ENCODE data around the gene CLDN5. TPM values are rescaled to one million over a fixed set of nuclear protein-coding genes. Genes with fewer than 3 reads are reported as not detected.

CLDN5 gene
- total and polyA plus RNA-seq, 2 donors (not counting 1 experiment from before 2014, with no cell fraction given): not detected

GRCh38 chr22:19515654-19516377, 8.4 kb downstream of the CLDN5 start:
- H3K27me3 Mint-ChIP-seq: no peaks in the 10 kb centered on the region
- no peak overlapping the region for H3K9ac ChIP-seq (ENCODE audit: low read length)
- H3K79me2 ChIP-seq (ENCODE audit: control insufficient read depth, insufficient read depth, low read length): no peaks in the 10 kb centered on the region
- H3K4me1 Mint-ChIP-seq: no peaks in the 10 kb centered on the region
- 98% methylated on average over 12 of the region's 12 CpGs for WGBS (ENCODE audit: insufficient coverage)
- H3K27me3 ChIP-seq (replicated peaks in 1 of 4; ENCODE audit: control extremely low read depth in 1 of 4, control insufficient read depth in 3 of 4, insufficient read depth in 4 of 4, low read length in 3 of 4): no peaks in the 10 kb centered on the region
- H3K36me3 ChIP-seq (replicated peaks in 1 of 2; ENCODE audit: control extremely low read depth in 1 of 2, control insufficient read depth in 1 of 2, extremely low read depth in 1 of 2, insufficient read depth in 2 of 2, low read length in 1 of 2): no peaks in the 10 kb centered on the region
- DNase-seq (no peak), ATAC-seq (ENCODE audit: low read depth) (no peak)
- H3K9me3 ChIP-seq (ENCODE audit: control extremely low read depth in 1 of 3, control insufficient read depth in 2 of 3, insufficient read depth in 1 of 3, low read length in 2 of 3): peaks cover 0 to 7% (median 0%) of the 10 kb centered on the region in 3 donors
- CTCF ChIA-PET: no interaction called here
- H3K4me1 ChIP-seq (ENCODE audit: control insufficient read depth in 2 of 2, insufficient read depth in 2 of 2, low read length in 2 of 2): no peaks in the 10 kb centered on the region
- no peak overlapping the region for H3K4me3 Mint-ChIP-seq
- intact Hi-C loops (cut with micrococcal nuclease): no loop called here
- no peak overlapping the region for H3K27ac Mint-ChIP-seq
- no peak overlapping the region for H3K27ac ChIP-seq (ENCODE audit: low read length in 2 of 2)
- H3K4me2 ChIP-seq (replicated peaks; ENCODE audit: low read depth, low read length, poor library complexity, severe bottlenecking): no peak overlapping the region
- POLR2A ChIA-PET: no interaction called here
- no peak for TF ChIP-seq EZH2 (IDR thresholded peaks at IDR 0.05; ENCODE audit: borderline replicate concordance, insufficient read depth, low read depth, low read length, poor library complexity, severe bottlenecking)
- TF ChIP-seq, protein P1, sequence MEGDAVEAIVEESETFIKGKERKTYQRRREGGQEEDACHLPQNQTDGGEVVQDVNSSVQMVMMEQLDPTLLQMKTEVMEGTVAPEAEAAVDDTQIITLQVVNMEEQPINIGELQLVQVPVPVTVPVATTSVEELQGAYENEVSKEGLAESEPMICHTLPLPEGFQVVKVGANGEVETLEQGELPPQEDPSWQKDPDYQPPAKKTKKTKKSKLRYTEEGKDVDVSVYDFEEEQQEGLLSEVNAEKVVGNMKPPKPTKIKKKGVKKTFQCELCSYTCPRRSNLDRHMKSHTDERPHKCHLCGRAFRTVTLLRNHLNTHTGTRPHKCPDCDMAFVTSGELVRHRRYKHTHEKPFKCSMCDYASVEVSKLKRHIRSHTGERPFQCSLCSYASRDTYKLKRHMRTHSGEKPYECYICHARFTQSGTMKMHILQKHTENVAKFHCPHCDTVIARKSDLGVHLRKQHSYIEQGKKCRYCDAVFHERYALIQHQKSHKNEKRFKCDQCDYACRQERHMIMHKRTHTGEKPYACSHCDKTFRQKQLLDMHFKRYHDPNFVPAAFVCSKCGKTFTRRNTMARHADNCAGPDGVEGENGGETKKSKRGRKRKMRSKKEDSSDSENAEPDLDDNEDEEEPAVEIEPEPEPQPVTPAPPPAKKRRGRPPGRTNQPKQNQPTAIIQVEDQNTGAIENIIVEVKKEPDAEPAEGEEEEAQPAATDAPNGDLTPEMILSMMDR (IDR thresholded peaks at IDR 0.05): no peak
- no peak overlapping the region for H2AFZ ChIP-seq (ENCODE audit: insufficient read depth, low read depth, low read length, poor library complexity, severe bottlenecking)
- no peaks in the 10 kb centered on the region for H4K20me1 ChIP-seq (ENCODE audit: control insufficient read depth, insufficient read depth, low read length, poor library complexity, severe bottlenecking)
- no peaks in the 10 kb centered on the region for H3K9me3 Mint-ChIP-seq (ENCODE audit: insufficient read depth)
- no peak overlapping the region for H3K4me3 ChIP-seq (ENCODE audit: control extremely low read depth in 1 of 5, extremely low read depth in 1 of 5, insufficient read depth in 1 of 5, low read depth in 2 of 5, low read length in 4 of 5)

DNA sequence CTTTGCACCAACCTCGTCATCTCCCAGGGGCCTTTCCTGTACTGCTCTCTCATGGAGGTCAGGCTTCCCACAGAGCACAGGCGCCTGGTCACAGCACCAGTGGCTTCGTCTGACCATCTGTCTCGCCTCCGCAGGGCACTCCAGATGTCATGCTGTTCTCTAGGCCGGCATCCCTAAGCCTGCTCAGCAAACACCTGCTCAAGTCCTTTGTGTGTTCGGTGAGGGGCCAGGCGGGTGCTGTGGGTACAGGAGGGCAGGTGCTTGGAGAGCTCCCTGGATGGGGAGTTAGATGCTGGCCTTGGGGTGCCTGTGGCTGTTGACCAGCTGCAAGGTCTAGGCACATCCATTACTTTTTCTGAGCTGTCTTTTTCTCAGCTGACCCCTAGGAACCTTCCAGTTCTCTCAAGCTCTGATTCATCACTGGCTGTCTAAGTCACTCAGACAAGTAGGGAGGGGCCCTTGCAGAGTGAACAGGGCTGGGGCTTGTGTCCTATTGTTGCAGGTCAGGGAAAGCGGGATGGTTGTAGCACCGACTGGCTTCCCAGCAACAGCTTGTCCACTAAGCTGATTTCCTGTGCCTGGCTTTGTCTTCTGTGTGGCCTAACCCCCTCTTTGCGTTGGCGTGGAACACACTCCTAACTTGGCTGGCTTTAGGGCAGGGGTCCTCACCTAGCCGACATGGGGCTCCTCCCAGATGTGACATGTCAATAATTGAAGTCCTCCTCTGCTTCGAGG, 9.2 kb downstream of the CLDN5 start:
- Histone ChIP-seq H2AFZ (ENCODE audit: insufficient read depth, low read depth, low read length, poor library complexity, severe bottlenecking) (no peak overlapping the region), H3K9me3 (ENCODE audit: control extremely low read depth in 1 of 3, control insufficient read depth in 2 of 3, insufficient read depth in 1 of 3, low read length in 2 of 3) (peaks cover 0 to 7% (median 0%) of the 10 kb centered on the region in 3 donors), H3K4me2 (replicated peaks; ENCODE audit: low read depth, low read length, poor library complexity, severe bottlenecking) (no peak overlapping the region), H3K36me3 (replicated peaks in 1 of 2; ENCODE audit: control extremely low read depth in 1 of 2, control insufficient read depth in 1 of 2, extremely low read depth in 1 of 2, insufficient read depth in 2 of 2, low read length in 1 of 2) (no peaks in the 10 kb centered on the region), H3K27me3 (replicated peaks in 1 of 4; ENCODE audit: control extremely low read depth in 1 of 4, control insufficient read depth in 3 of 4, insufficient read depth in 4 of 4, low read length in 3 of 4) (no peaks in the 10 kb centered on the region), H3K4me1 (ENCODE audit: control insufficient read depth in 2 of 2, insufficient read depth in 2 of 2, low read length in 2 of 2) (no peaks in the 10 kb centered on the region), H3K4me3 (ENCODE audit: control extremely low read depth in 1 of 5, extremely low read depth in 1 of 5, insufficient read depth in 1 of 5, low read depth in 2 of 5, low read length in 4 of 5) (no peak overlapping the region), H3K9ac (ENCODE audit: low read length) (no peak overlapping the region), H4K20me1 (ENCODE audit: control insufficient read depth, insufficient read depth, low read length, poor library complexity, severe bottlenecking) (no peaks in the 10 kb centered on the region), H3K27ac (ENCODE audit: low read length in 2 of 2) (no peak overlapping the region), H3K79me2 (ENCODE audit: control insufficient read depth, insufficient read depth, low read length) (no peaks in the 10 kb centered on the region)
- ATAC-seq (ENCODE audit: low read depth) (no peak), DNase-seq (no peak)
- H3K9me3 Mint-ChIP-seq (ENCODE audit: insufficient read depth): no peaks in the 10 kb centered on the region
- H3K4me1 Mint-ChIP-seq: no peaks in the 10 kb centered on the region
- WGBS (ENCODE audit: insufficient coverage): 98% methylated on average over 13 of the region's 14 CpGs
- H3K27ac Mint-ChIP-seq: no peak overlapping the region
- ChIA-PET POLR2A (no interaction called here), CTCF (no interaction called here)
- no peak overlapping the region for H3K4me3 Mint-ChIP-seq
- intact Hi-C loops (cut with micrococcal nuclease): no loop called here
- no peaks in the 10 kb centered on the region for H3K27me3 Mint-ChIP-seq
- TF ChIP-seq, protein P1 (IDR thresholded peaks at IDR 0.05): no peak
